ENCODE measurements around the gene EXD2.

The EXD2 gene

DNA sequence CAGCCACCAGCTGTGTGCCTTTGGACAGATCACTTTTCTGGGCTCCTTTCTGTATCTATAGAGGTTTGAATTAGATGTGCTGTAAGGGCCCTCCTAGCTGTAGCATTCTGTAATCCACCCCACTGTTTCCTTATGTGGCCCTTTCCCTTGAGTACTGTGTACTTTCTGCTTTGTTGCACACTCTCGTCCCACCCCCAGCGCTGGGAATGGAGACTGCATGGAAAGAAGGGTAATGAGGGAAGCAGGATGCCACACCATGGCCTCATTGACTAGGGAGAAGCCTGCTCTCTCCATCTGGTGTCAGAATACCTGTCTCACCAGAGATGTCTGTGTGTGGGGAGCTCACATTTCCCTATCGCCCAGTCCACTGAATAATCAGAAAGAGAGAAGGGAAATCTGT, 55.0 kb downstream of the EXD2 start:
- H3K27me3 ChIP-seq (ENCODE audit: control insufficient read depth, insufficient read depth, low read length, poor library complexity, severe bottlenecking) = no peaks in the 10 kb centered on the region
- no peaks in the 10 kb centered on the region for H3K9me3 ChIP-seq (ENCODE audit: control insufficient read depth, low read length)
- no peaks in the 10 kb centered on the region for H3K4me1 ChIP-seq (ENCODE audit: control insufficient read depth, insufficient read depth, low read length)
- no peak overlapping the region for H3K4me3 ChIP-seq (ENCODE audit: insufficient read depth, low read depth, low read length)
- H3K27ac ChIP-seq (ENCODE audit: insufficient read depth, low read depth, low read length, poor library complexity, severe bottlenecking) = no peak overlapping the region
- H3K36me3 ChIP-seq (ENCODE audit: control insufficient read depth, insufficient read depth, low read length) = no peaks in the 10 kb centered on the region
- WGBS, 2 experiments = 91 to 96% methylated on average over 3 of the region's 3 CpGs

DNA sequence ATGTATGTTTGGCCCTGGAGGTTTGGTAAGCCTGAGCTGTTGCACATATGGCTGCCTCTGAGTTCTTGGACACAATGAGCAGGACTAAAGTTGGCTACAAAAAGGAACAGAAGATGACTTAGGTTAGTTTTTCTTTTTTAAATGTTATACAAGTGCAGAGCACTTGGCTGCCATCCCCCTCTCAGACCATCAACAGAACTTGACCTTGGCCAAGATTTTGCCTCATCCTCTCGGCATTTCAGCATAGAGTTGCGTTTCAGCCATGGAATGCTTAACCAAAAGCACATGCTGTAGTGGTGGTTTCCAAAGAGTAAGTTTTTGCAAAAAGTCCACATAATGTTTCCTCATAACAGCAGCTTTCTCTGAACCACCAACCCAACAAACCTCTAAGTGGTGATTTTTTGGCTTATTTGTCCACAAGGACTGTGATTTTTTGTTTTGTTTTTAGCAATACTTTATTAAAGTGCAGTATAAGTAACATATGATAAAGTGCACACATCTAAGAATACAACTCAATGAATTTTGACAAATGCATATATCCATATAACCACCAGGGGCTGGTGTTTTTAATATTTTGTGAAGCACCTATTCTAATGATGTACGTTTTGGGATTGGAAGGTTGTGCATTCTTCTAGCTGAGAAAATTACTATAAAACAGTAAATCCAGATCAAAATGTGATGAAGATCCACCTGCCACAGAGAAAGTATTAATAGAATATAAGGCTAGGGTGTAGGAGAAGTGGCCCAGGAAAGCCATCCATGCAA, 56.6 kb downstream of the EXD2 start:
- Histone ChIP-seq H3K27ac (ENCODE audit: insufficient read depth, low read depth, low read length, poor library complexity, severe bottlenecking) (no peak overlapping the region), H3K4me1 (ENCODE audit: control insufficient read depth, insufficient read depth, low read length) (no peaks in the 10 kb centered on the region), H3K9me3 (ENCODE audit: control insufficient read depth, low read length) (no peaks in the 10 kb centered on the region), H3K36me3 (ENCODE audit: control insufficient read depth, insufficient read depth, low read length) (no peaks in the 10 kb centered on the region), H3K4me3 (ENCODE audit: insufficient read depth, low read depth, low read length) (no peak overlapping the region), H3K27me3 (ENCODE audit: control insufficient read depth, insufficient read depth, low read length, poor library complexity, severe bottlenecking) (no peaks in the 10 kb centered on the region)
- WGBS, 2 experiments = 96 to 100% methylated on average over 2 to 3 of the region's 3 CpGs

GRCh38 chr14:69249603-69250002, 58.3 kb downstream of the EXD2 start:
- Histone ChIP-seq H3K4me3 (ENCODE audit: insufficient read depth, low read depth, low read length) (no peak overlapping the region), H3K27me3 (ENCODE audit: control insufficient read depth, insufficient read depth, low read length, poor library complexity, severe bottlenecking) (no peaks in the 10 kb centered on the region), H3K4me1 (ENCODE audit: control insufficient read depth, insufficient read depth, low read length) (no peaks in the 10 kb centered on the region), H3K9me3 (ENCODE audit: control insufficient read depth, low read length) (no peaks in the 10 kb centered on the region), H3K27ac (ENCODE audit: insufficient read depth, low read depth, low read length, poor library complexity, severe bottlenecking) (no peak overlapping the region), H3K36me3 (ENCODE audit: control insufficient read depth, insufficient read depth, low read length) (no peaks in the 10 kb centered on the region)
- 91 to 95% methylated on average over 5 of the region's 5 CpGs for WGBS, 2 experiments

DNA sequence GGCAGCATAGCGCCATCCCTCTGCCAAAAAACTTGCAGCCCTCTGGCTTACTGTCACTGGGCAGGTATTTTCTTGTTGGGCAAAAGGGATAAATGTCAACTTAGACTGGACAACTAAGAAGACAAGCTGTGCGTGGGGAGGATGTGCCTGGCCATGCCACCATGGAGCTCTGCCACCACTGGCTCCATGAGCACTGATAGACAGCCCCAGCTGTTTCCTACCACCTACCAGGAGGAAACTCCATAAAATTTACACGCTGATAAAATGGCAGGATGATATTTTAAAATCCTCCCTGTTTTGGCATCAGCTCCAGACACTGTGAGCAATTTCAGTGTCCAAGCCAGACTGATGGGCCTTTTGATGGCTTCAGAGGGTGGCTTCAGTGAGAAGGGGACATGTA, 61.6 kb downstream of the EXD2 start:
- H3K27me3 ChIP-seq (ENCODE audit: control insufficient read depth, insufficient read depth, low read length, poor library complexity, severe bottlenecking) = peaks cover 15% of the 10 kb centered on the region
- no peak overlapping the region for H3K27ac ChIP-seq (ENCODE audit: insufficient read depth, low read depth, low read length, poor library complexity, severe bottlenecking)
- H3K4me3 ChIP-seq (ENCODE audit: insufficient read depth, low read depth, low read length) = no peak overlapping the region
- whole genome bisulfite sequencing, 2 experiments = 76 to 78% methylated on average over 3 of the region's 3 CpGs
- no peaks in the 10 kb centered on the region for H3K36me3 ChIP-seq (ENCODE audit: control insufficient read depth, insufficient read depth, low read length)
- H3K4me1 ChIP-seq (ENCODE audit: control insufficient read depth, insufficient read depth, low read length) = no peaks in the 10 kb centered on the region
- no peaks in the 10 kb centered on the region for H3K9me3 ChIP-seq (ENCODE audit: control insufficient read depth, low read length)

- Histone ChIP-seq H3K27ac (ENCODE audit: insufficient read depth, low read depth, low read length, poor library complexity, severe bottlenecking) (no peak overlapping the region), H3K9me3 (ENCODE audit: control insufficient read depth, low read length) (no peaks in the 10 kb centered on the region), H3K36me3 (ENCODE audit: control insufficient read depth, insufficient read depth, low read length) (no peaks in the 10 kb centered on the region), H3K27me3 (ENCODE audit: control insufficient read depth, insufficient read depth, low read length, poor library complexity, severe bottlenecking) (peaks cover 56% of the 10 kb centered on the region), H3K4me1 (ENCODE audit: control insufficient read depth, insufficient read depth, low read length) (peaks cover 18% of the 10 kb centered on the region), H3K4me3 (ENCODE audit: insufficient read depth, low read depth, low read length) (peak overlapping the region; percentile 42)
- 16% methylated on average over 14 of the region's 14 CpGs for WGBS, 2 experiments
Measured at GRCh38 chr14:69259168-69259526, 67.8 kb downstream of the EXD2 start.

DNA sequence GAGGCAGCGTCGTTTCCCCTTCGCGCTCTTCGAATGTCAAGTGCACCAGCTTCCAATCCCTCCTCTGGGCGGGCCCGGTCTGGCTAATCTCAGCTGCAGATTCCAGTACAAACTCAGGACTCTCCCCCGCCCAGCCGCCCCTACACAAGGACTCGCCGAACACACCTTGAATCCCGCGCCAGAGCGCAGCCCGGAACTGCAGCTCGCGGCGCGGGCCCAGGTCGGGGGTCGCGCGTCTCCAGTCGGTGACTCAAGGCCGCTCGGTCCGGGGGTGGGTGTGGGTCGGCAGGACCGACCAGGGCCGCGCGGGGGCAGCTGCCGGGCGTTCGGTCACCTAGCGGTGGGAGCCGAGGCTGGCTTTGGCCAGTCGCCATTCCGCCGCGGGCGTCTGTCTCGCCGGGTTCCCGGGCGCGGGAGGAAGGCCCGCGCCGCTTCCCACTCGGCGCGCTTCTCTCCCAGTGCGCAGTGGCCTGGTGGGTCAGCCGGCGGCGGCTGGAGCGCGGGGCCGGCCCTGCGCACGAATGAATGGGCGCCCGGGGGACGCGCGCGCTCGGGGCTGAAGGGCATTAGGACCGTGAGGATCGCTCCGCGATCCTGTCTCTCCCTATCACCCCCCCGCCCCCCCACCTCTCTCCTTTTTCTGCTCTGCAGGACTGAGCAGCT, 68.4 kb downstream of the EXD2 start, which contains the start of gene GALNT16:
TSS of gene GALNT16 (plus strand) at position 632 of the 663 bp plus-strand sequence. CDS start 133 bp downstream, outside the sequence.
- H3K4me1 ChIP-seq (ENCODE audit: control insufficient read depth, insufficient read depth, low read length) = peaks cover 18% of the 10 kb centered on the region
- H3K36me3 ChIP-seq (ENCODE audit: control insufficient read depth, insufficient read depth, low read length) = no peaks in the 10 kb centered on the region
- H3K27me3 ChIP-seq (ENCODE audit: control insufficient read depth, insufficient read depth, low read length, poor library complexity, severe bottlenecking) = peaks cover 56% of the 10 kb centered on the region
- no peak within 1 kb of the TSS for H3K27ac ChIP-seq (ENCODE audit: insufficient read depth, low read depth, low read length, poor library complexity, severe bottlenecking)
- WGBS, 2 experiments = 1% methylated on average over 73 of the region's 74 CpGs
- peak within 1 kb of the TSS; percentile 42 for H3K4me3 ChIP-seq (ENCODE audit: insufficient read depth, low read depth, low read length)
- H3K9me3 ChIP-seq (ENCODE audit: control insufficient read depth, low read length) = no peaks in the 10 kb centered on the region

DNA sequence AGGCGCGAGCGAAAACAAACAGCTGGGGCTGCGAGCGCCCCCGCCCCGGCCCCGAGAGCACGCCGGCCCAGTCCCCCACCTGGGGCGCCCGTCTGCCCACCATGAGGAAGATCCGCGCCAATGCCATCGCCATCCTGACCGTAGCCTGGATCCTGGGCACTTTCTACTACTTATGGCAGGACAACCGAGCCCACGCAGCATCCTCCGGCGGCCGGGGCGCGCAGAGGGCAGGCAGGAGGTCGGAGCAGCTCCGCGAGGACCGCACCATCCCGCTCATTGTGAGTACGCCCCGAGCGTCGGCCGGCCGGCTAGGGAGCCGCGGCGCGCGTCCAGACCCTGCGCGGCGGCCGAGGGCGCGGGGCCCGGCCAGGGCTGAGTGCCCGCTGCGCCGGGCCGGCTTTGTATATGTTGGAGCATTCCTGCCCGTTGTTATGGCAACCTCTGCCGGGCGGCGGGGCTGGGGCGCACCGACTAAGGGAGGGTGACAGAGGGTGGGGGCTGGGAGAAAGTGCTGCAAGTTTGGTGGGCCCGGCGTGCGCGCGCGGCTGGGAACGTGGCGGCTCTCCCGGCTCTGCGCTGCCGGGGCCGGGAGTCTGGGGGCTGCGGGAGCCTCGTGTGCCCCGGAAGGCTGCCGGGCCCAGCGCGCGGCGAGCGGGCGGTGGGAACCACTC, 69.0 kb downstream of the EXD2 start:
- Histone ChIP-seq H3K9me3 (ENCODE audit: control insufficient read depth, low read length) (no peaks in the 10 kb centered on the region), H3K27me3 (ENCODE audit: control insufficient read depth, insufficient read depth, low read length, poor library complexity, severe bottlenecking) (peaks cover 56% of the 10 kb centered on the region), H3K36me3 (ENCODE audit: control insufficient read depth, insufficient read depth, low read length) (no peaks in the 10 kb centered on the region), H3K4me1 (ENCODE audit: control insufficient read depth, insufficient read depth, low read length) (peaks cover 18% of the 10 kb centered on the region), H3K4me3 (ENCODE audit: insufficient read depth, low read depth, low read length) (peak overlapping the region; percentile 42), H3K27ac (ENCODE audit: insufficient read depth, low read depth, low read length, poor library complexity, severe bottlenecking) (no peak overlapping the region)
- WGBS, 2 experiments = 0% methylated on average over 78 of the region's 78 CpGs

DNA sequence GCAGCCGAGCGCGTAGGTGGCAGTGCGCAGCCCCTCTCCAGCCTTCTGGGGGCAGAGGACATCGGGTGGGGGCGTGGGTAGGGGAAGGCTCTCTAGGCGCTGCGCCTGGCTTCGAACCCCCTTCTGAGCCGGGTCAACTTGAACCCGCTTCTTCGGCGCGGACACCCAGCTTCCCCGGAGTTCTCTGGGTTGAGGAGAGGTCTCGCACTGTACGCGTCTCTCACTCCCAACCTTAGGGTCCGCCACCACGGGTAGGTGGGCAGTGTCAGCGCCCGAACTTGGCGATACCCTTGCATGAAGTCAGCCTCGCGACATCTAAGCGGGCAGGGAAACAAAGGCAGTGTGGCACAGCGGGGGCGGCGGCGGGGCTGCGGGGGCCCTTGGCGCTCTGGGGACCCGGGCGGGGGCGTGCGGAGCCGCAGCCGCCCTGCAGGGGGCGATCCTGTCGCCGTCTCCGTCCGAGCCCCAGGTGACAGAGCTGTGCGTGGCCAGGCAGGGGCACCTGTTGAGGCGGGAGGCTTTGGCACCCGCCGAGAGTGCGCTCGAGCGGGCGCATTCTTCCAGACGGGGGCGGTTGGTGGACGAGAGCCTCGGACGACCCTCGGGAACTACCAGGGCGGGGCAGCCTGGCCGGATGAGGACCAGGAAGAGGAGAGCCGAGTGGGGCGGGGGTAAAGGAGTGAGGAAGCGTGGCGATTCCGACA, 69.7 kb downstream of the EXD2 start:
- no peaks in the 10 kb centered on the region for H3K36me3 ChIP-seq (ENCODE audit: control insufficient read depth, insufficient read depth, low read length)
- H3K27me3 ChIP-seq (ENCODE audit: control insufficient read depth, insufficient read depth, low read length, poor library complexity, severe bottlenecking) = peaks cover 54% of the 10 kb centered on the region
- H3K27ac ChIP-seq (ENCODE audit: insufficient read depth, low read depth, low read length, poor library complexity, severe bottlenecking) = no peak overlapping the region
- H3K9me3 ChIP-seq (ENCODE audit: control insufficient read depth, low read length) = no peaks in the 10 kb centered on the region
- 1% methylated on average over 64 of the region's 64 CpGs for WGBS, 2 experiments
- H3K4me3 ChIP-seq (ENCODE audit: insufficient read depth, low read depth, low read length) = peak overlapping the region; percentile 42
- peaks cover 18% of the 10 kb centered on the region for H3K4me1 ChIP-seq (ENCODE audit: control insufficient read depth, insufficient read depth, low read length)

DNA sequence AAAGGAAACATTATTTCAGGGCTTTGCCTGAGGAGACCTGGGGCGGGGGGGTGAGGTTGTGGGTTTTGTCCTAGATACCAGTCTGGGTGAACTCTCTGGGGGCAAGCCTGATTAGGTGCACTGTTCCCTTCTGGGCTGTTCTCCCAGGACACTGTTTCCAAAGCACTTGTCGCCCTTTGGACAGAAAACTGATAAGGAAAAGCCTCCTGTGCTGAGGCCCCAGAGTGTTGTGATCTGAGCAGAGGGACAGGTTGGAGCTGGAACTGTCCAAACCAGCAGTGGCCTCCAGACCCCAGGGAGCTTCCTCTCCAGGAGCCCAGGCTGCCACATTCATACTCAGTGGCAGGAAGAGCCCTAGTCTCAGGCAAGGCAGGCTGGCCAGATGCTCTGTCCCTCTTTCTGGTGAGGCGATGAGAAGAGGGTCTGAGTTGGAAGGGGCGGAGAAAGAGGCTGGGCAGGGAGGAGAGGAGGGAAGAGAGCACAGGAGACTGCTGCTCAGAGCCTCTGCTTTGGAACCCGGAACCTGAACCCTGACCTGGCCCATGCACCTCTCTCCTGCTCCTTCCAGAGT, 70.5 kb downstream of the EXD2 start:
- no peak overlapping the region for H3K27ac ChIP-seq (ENCODE audit: insufficient read depth, low read depth, low read length, poor library complexity, severe bottlenecking)
- no peaks in the 10 kb centered on the region for H3K9me3 ChIP-seq (ENCODE audit: control insufficient read depth, low read length)
- H3K4me3 ChIP-seq (ENCODE audit: insufficient read depth, low read depth, low read length) = peak overlapping the region; percentile 42
- peaks cover 51% of the 10 kb centered on the region for H3K27me3 ChIP-seq (ENCODE audit: control insufficient read depth, insufficient read depth, low read length, poor library complexity, severe bottlenecking)
- H3K4me1 ChIP-seq (ENCODE audit: control insufficient read depth, insufficient read depth, low read length) = peaks cover 18% of the 10 kb centered on the region
- WGBS, 2 experiments = 25 to 29% methylated on average over 5 of the region's 5 CpGs
- no peaks in the 10 kb centered on the region for H3K36me3 ChIP-seq (ENCODE audit: control insufficient read depth, insufficient read depth, low read length)
